ENCODE data around the gene MCL1. TPM values are rescaled to one million over a fixed set of nuclear protein-coding genes. Genes with fewer than 3 reads are reported as not detected.
"Not testable (repeated sequence)": the region's sequence is repeated elsewhere in the genome, so short reads cannot be mapped to it uniquely, and the experiment has no call there.

The MCL1 gene
- 245 and 248 TPM in 2 replicates for total RNA-seq

- intact Hi-C loops (cut with micrococcal nuclease) = loop anchor here (1.0 kb wide), 4 partner anchors 12 to 50 kb away; partner anchors contain the start of gene ENSA
Observed at GRCh38 chr1:150579110-150579944, at the start of gene MCL1. Gene MCL1 (minus strand): TSS chr1:150579610. CDS start chr1:150579530, 80 bp downstream.

- intact Hi-C loops (cut with micrococcal nuclease) = loop anchor here (1.0 to 10.0 kb wide), 12 partner anchors 7 to 442 kb away; partner anchors contain the start of genes ANP32E, CERS2, CTSS and GABPB2
Observed at GRCh38 chr1:150628766-150629114, 49.3 kb upstream of the MCL1 start.

GRCh38 chr1:150627826-150628410 is 48.5 kb upstream of the MCL1 start:
- intact Hi-C loops (cut with micrococcal nuclease) = loop anchor here (5.0 to 10.0 kb wide), 5 partner anchors 137 to 393 kb away; partner anchors contain the start of genes ANP32E, CERS2, CTSS and RPRD2

- intact Hi-C loops (cut with micrococcal nuclease) = loop anchor here (5.0 to 10.0 kb wide), 5 partner anchors 139 to 391 kb away; partner anchors contain the start of genes ANP32E, CERS2, CTSS and RPRD2
Observed at GRCh38 chr1:150626150-150626549, 46.7 kb upstream of the MCL1 start.

GRCh38 chr1:150624546-150624945 is 45.1 kb upstream of the MCL1 start:
- intact Hi-C loops (cut with micrococcal nuclease) = loop anchor here (10.0 kb wide), 4 partner anchors 140 to 390 kb away; partner anchors contain the start of genes ANP32E, CERS2, CTSS and SETDB1

GRCh38 chr1:150624134-150624533 is 44.7 kb upstream of the MCL1 start:
- intact Hi-C loops (cut with micrococcal nuclease) = loop anchor here (10.0 kb wide), 4 partner anchors 141 to 389 kb away; partner anchors contain the start of genes ANP32E, CERS2, CTSS and SETDB1

GRCh38 chr1:150622303-150622975 is 43.0 kb upstream of the MCL1 start:
- intact Hi-C loops (cut with micrococcal nuclease) = loop anchor here (10.0 kb wide), 4 partner anchors 142 to 388 kb away; partner anchors contain the start of genes ANP32E, CERS2, CTSS and SETDB1

GRCh38 chr1:150621497-150622302 is 42.3 kb upstream of the MCL1 start:
- intact Hi-C loops (cut with micrococcal nuclease) = loop anchor here (1.0 to 10.0 kb wide), 8 partner anchors 8 to 387 kb away; partner anchors contain the start of genes ANP32E, CERS2, CTSS and ENSA

- intact Hi-C loops (cut with micrococcal nuclease) = loop anchor here (1.0 to 10.0 kb wide), 8 partner anchors 8 to 386 kb away; partner anchors contain the start of genes ANP32E, CERS2, CTSS and ENSA
Observed at GRCh38 chr1:150620919-150621318, 41.5 kb upstream of the MCL1 start.

- intact Hi-C loops (cut with micrococcal nuclease) = loop anchor here (2.0 to 10.0 kb wide), 5 partner anchors 43 to 385 kb away; partner anchors contain the start of genes ANP32E, CERS2, CTSS and SETDB1
Observed at GRCh38 chr1:150619576-150620509, 40.4 kb upstream of the MCL1 start.

- intact Hi-C loops (cut with micrococcal nuclease) = no loop called here
Observed at GRCh38 chr1:150615346-150616201, 36.2 kb upstream of the MCL1 start.

GRCh38 chr1:150613061-150613920 is 33.9 kb upstream of the MCL1 start:
- intact Hi-C loops (cut with micrococcal nuclease) = loop anchor here (5.0 kb wide), 1 partner anchor 251 kb away; the partner anchor contains the start of gene RPRD2

GRCh38 chr1:150612014-150612345 is 32.6 kb upstream of the MCL1 start:
- intact Hi-C loops (cut with micrococcal nuclease) = loop anchor here (5.0 kb wide), 1 partner anchor 250 kb away; the partner anchor contains the start of gene RPRD2

GRCh38 chr1:150610576-150610975 is 31.2 kb upstream of the MCL1 start:
- intact Hi-C loops (cut with micrococcal nuclease) = loop anchor here (5.0 kb wide), 1 partner anchor 248 kb away; the partner anchor contains the start of gene RPRD2

GRCh38 chr1:150609732-150610131 is 30.3 kb upstream of the MCL1 start:
- intact Hi-C loops (cut with micrococcal nuclease) = loop anchor here (5.0 kb wide), 1 partner anchor 247 kb away; the partner anchor contains the start of gene RPRD2

- intact Hi-C loops (cut with micrococcal nuclease) = no loop called here
Observed at GRCh38 chr1:150606463-150607142, 27.2 kb upstream of the MCL1 start.

- intact Hi-C loops (cut with micrococcal nuclease) = not testable (repeated sequence)
Observed at GRCh38 chr1:150605451-150605731, 26.0 kb upstream of the MCL1 start.

All from T-helper 2 cell treated with Interferon-gamma antibody and Interleukin-4, amounts not matched to agents 100 ng/mL and 5 ng/mL, for 36 hours (primary cell).